Activated CD8-positive, alpha-beta memory T cell treated with anti-CD3 and anti-CD28 coated beads, Interleukin-2, amount 50 U/mL, for 4 hours (primary cell): Measurements from ENCODE around the gene CDC42EP3.

Experiments
- DNase-seq: peaks from one replicate; pipeline ENCODE4 v3.0.0-alpha.2; 2020

The CDC42EP3 gene

GRCh38 chr2:37683241-37683640, 11.8 kb upstream of the CDC42EP3 start:
- DNase-seq: no peak

GRCh38 chr2:37682473-37682872, 11.0 kb upstream of the CDC42EP3 start:
- DNase-seq: no peak

GRCh38 chr2:37681587-37681986, 10.1 kb upstream of the CDC42EP3 start:
- DNase-seq: no peak

- no peak for DNase-seq
These were observed 7.7 kb upstream of the CDC42EP3 start for GRCh38 chr2:37679072-37679695.

- no peak for DNase-seq
These were observed 4.8 kb upstream of the CDC42EP3 start for GRCh38 chr2:37676274-37676673.

GRCh38 chr2:37674946-37675345, 3.5 kb upstream of the CDC42EP3 start:
- no peak for DNase-seq

- DNase-seq: no peak
These were observed 1.4 kb upstream of the CDC42EP3 start for GRCh38 chr2:37672870-37673184.

GRCh38 chr2:37672104-37672869, 845 bp upstream of the CDC42EP3 start:
- peak; percentile 68 for DNase-seq

GRCh38 chr2:37671816-37672103, 318 bp upstream of the CDC42EP3 start:
- no peak for DNase-seq

- DNase-seq: no peak
These were observed 949 bp downstream of the CDC42EP3 start for GRCh38 chr2:37670378-37671008.

GRCh38 chr2:37669446-37669845, 2.0 kb downstream of the CDC42EP3 start:
- no peak for DNase-seq

- no peak for DNase-seq
These were observed 3.7 kb downstream of the CDC42EP3 start for GRCh38 chr2:37667704-37668103.

GRCh38 chr2:37666772-37667171, 4.7 kb downstream of the CDC42EP3 start:
- no peak for DNase-seq

- no peak for DNase-seq
These were observed 5.7 kb downstream of the CDC42EP3 start for GRCh38 chr2:37665604-37666362.

- DNase-seq: no peak
These were observed 6.4 kb downstream of the CDC42EP3 start for GRCh38 chr2:37665043-37665442.

- no peak for DNase-seq
These were observed 7.2 kb downstream of the CDC42EP3 start for GRCh38 chr2:37664231-37664643.

- no peak for DNase-seq
These were observed 8.1 kb downstream of the CDC42EP3 start for GRCh38 chr2:37663390-37663789.

GRCh38 chr2:37659723-37660122, 11.7 kb downstream of the CDC42EP3 start:
- no peak for DNase-seq

GRCh38 chr2:37658682-37659081, 12.8 kb downstream of the CDC42EP3 start:
- no peak for DNase-seq

GRCh38 chr2:37657471-37657870, 14.0 kb downstream of the CDC42EP3 start:
- no peak for DNase-seq

GRCh38 chr2:37656512-37657423, 14.7 kb downstream of the CDC42EP3 start:
- DNase-seq: no peak

- no peak for DNase-seq
These were observed 16.3 kb downstream of the CDC42EP3 start for GRCh38 chr2:37654932-37655841.
